Thymus (tissue), 11 donors: ENCODE data around the gene CCNK. TPM values are rescaled to one million over a fixed set of nuclear protein-coding genes. Genes with fewer than 3 reads are reported as not detected.

ENCODE experiments used
- DNase-seq, 9 donors: peaks; one replicate each; pipeline ENCODE4 v3.0.0-alpha.2; 2013; ENCODE audit warnings: low spot score in 9 of 9, low read depth in 6 of 9, missing footprints in 1 of 9
- H3K27ac ChIP-seq, 2 donors: one replicate each; pipeline ENCODE4 v1.5.1; 2013; ENCODE audit warnings: control low read depth in 1 of 2, low read depth in 1 of 2, low read length in 1 of 2, mild to moderate bottlenecking in 1 of 2, moderate library complexity in 1 of 2
- H3K27me3 ChIP-seq, 2 donors: one replicate each; pipeline ENCODE4 v1.5.1; 2013; ENCODE audit warnings: low read length in 1 of 2; ENCODE audit not compliant: control insufficient read depth in 2 of 2, insufficient read depth in 1 of 2
- H3K36me3 ChIP-seq, 2 donors: one replicate each; pipeline ENCODE4 v1.5.1; 2013; ENCODE audit warnings: low read length in 1 of 2, mild to moderate bottlenecking in 1 of 2, moderate library complexity in 1 of 2; ENCODE audit not compliant: control insufficient read depth in 2 of 2, insufficient read depth in 2 of 2
- H3K4me1 ChIP-seq, 2 donors: one replicate each; pipeline ENCODE4 v1.5.1; 2013; ENCODE audit warnings: low read length in 2 of 2; ENCODE audit not compliant: control insufficient read depth in 2 of 2, insufficient read depth in 2 of 2
- H3K4me3 ChIP-seq, 2 donors: one replicate each; pipeline ENCODE4 v1.5.1; 2013; ENCODE audit warnings: low read length in 2 of 2, control low read depth in 1 of 2, mild to moderate bottlenecking in 1 of 2
- H3K9me3 ChIP-seq, 2 donors: one replicate each; pipeline ENCODE4 v1.5.1; 2013; ENCODE audit warnings: low read length in 1 of 2, mild to moderate bottlenecking in 1 of 2; ENCODE audit not compliant: control insufficient read depth in 2 of 2, insufficient read depth in 1 of 2
- WGBS: extraction: QIAGEN DNeasy Blood & Tissue Kit; methylation state at CpG from one replicate; pipeline ENCODE4 v1.1.7; 2013; 5-methylcytosine and 5-hydroxymethylcytosine counted together
- polyA plus RNA-seq: library from polyadenylated mRNA; stranded (reverse); fragments of 200-250 nt; gene quantifications from one replicate; pipeline ENCODE4 v1.2.3, GENCODE V29; 2013
- total RNA-seq: library from RNA; stranded (reverse); fragments of 120-200 nt; gene quantifications from one replicate; pipeline ENCODE4 v1.2.4, GENCODE V29; 2013
- donor health status: healthy.

Gene CCNK
- total and polyA plus RNA-seq, 2 donors = 12.4 to 26.9 TPM

GRCh38 chr14:99556134-99556791 lies 75.1 kb downstream of the CCNK start:
- no peaks in the 10 kb centered on the region for H3K9me3 ChIP-seq
- H3K4me3 ChIP-seq = no peak overlapping the region
- no peaks in the 10 kb centered on the region for H3K36me3 ChIP-seq
- no peak overlapping the region for H3K27ac ChIP-seq
- WGBS = 98% methylated on average over 10 of the region's 10 CpGs
- H3K4me1 ChIP-seq = no peaks in the 10 kb centered on the region
- no peaks in the 10 kb centered on the region for H3K27me3 ChIP-seq
- no peak for DNase-seq

GRCh38 chr14:99559286-99559990 lies 78.2 kb downstream of the CCNK start:
- H3K36me3 ChIP-seq = no peaks in the 10 kb centered on the region
- WGBS = 91% methylated on average over 16 of the region's 16 CpGs
- H3K27me3 ChIP-seq = peaks cover 0 to 4% of the 10 kb centered on the region in 2 donors
- no peak overlapping the region for H3K4me3 ChIP-seq
- no peak overlapping the region for H3K27ac ChIP-seq
- no peaks in the 10 kb centered on the region for H3K4me1 ChIP-seq
- H3K9me3 ChIP-seq = no peaks in the 10 kb centered on the region
- no peak for DNase-seq

GRCh38 chr14:99560403-99560802 lies 79.2 kb downstream of the CCNK start:
- peaks cover 0 to 4% of the 10 kb centered on the region in 2 donors for H3K27me3 ChIP-seq
- DNase-seq = no peak
- 94% methylated on average over 13 of the region's 13 CpGs for WGBS
- no peak overlapping the region for H3K27ac ChIP-seq
- no peaks in the 10 kb centered on the region for H3K36me3 ChIP-seq
- no peak overlapping the region for H3K4me3 ChIP-seq
- H3K9me3 ChIP-seq = peaks cover 0 to under 1% of the 10 kb centered on the region in 2 donors
- no peaks in the 10 kb centered on the region for H3K4me1 ChIP-seq

- Histone ChIP-seq H3K27ac (no peak overlapping the region), H3K4me1 (no peaks in the 10 kb centered on the region), H3K4me3 (no peak overlapping the region), H3K36me3 (no peaks in the 10 kb centered on the region), H3K27me3 (peaks cover 0 to 4% of the 10 kb centered on the region in 2 donors), H3K9me3 (peaks cover 0 to 4% of the 10 kb centered on the region in 2 donors)
- 86% methylated on average over 15 of the region's 15 CpGs for WGBS
- DNase-seq = no peak
These were observed 79.9 kb downstream of the CCNK start for GRCh38 chr14:99560922-99561683.

GRCh38 chr14:99561864-99562263 lies 80.7 kb downstream of the CCNK start:
- no peaks in the 10 kb centered on the region for H3K4me1 ChIP-seq

More at GRCh38 chr14:99561864-99562263, 80.7 kb downstream of the CCNK start:
- H3K27ac ChIP-seq = no peak overlapping the region
- H3K27me3 ChIP-seq = peaks cover 0 to 4% of the 10 kb centered on the region in 2 donors
- H3K9me3 ChIP-seq = peaks cover 0 to 4% of the 10 kb centered on the region in 2 donors
- WGBS = 82% methylated on average over 10 of the region's 10 CpGs
- DNase-seq = no peak
- H3K36me3 ChIP-seq = no peaks in the 10 kb centered on the region
- H3K4me3 ChIP-seq = no peak overlapping the region

Other genes with a start within 250 kb of the CCNK start
- 55.5 TPM for gene BCL11B, start 209.2 kb upstream of the CCNK start, total RNA-seq
- gene BCL11B, start 209.2 kb upstream of the CCNK start, polyA plus RNA-seq = 15.1 TPM
- gene SETD3, start 550 bp upstream of the CCNK start, total RNA-seq = 83.6 TPM
- 39.0 TPM for gene SETD3, start 550 bp upstream of the CCNK start, polyA plus RNA-seq
- 4.6 TPM for gene CCDC85C, start 122.8 kb downstream of the CCNK start, total RNA-seq
- 7.9 TPM for gene CCDC85C, start 122.8 kb downstream of the CCNK start, polyA plus RNA-seq
- gene HHIPL1, start 163.7 kb downstream of the CCNK start, total RNA-seq = 0.33 TPM
- 0.23 TPM for gene HHIPL1, start 163.7 kb downstream of the CCNK start, polyA plus RNA-seq
- 0.14 TPM for gene CYP46A1, start 202.9 kb downstream of the CCNK start, total RNA-seq
- 0.62 TPM for gene CYP46A1, start 202.9 kb downstream of the CCNK start, polyA plus RNA-seq